Smooth muscle cell (in vitro differentiated cells): ENCODE measurements around the gene UCP3. TPM values are rescaled to one million over a fixed set of nuclear protein-coding genes. Genes with fewer than 3 reads are reported as not detected.

ENCODE experiments used
- DNase-seq: peaks from one replicate; lab custom pipeline; 2025; ENCODE audit not compliant: unreplicated experiment; lab: John Stamatoyannopoulos, UW
- H2AFZ ChIP-seq: fragments of 200-600 bp; sonication (generic); 2 replicates; pipeline ENCODE4 v1.6.0; 2016; ENCODE audit warnings: antibody characterized with exemption, low read depth, mild to moderate bottlenecking
- H3F3A ChIP-seq: fragments of 200-600 bp; sonication (generic); 2 replicates; pipeline ENCODE4 v1.6.0; 2017; ENCODE audit warnings: antibody characterized with exemption, low read depth
- H3K27ac ChIP-seq: fragments of 200-600 bp; sonication (generic); 2 replicates; pipeline ENCODE4 v1.5.1; 2016; ENCODE audit warnings: low read depth, mild to moderate bottlenecking
- H3K27me3 ChIP-seq: fragments of 200-600 bp; sonication (generic); 2 replicates; pipeline ENCODE4 v1.6.1; 2016; ENCODE audit warnings: low read depth, mild to moderate bottlenecking
- H3K36me3 ChIP-seq: fragments of 200-600 bp; sonication (generic); 2 replicates; pipeline ENCODE4 v1.5.1; 2016; ENCODE audit warnings: low read depth
- H3K4me1 ChIP-seq: fragments of 200-600 bp; sonication (generic); 2 replicates; pipeline ENCODE4 v1.5.1; 2016; ENCODE audit warnings: low read depth
- H3K4me2 ChIP-seq: fragments of 200-600 bp; sonication (generic); 2 replicates; pipeline ENCODE4 v1.6.0; 2016; ENCODE audit warnings: mild to moderate bottlenecking
- H3K4me3 ChIP-seq: fragments of 200-600 bp; sonication (generic); 2 replicates; pipeline ENCODE4 v1.5.1; 2016; ENCODE audit warnings: mild to moderate bottlenecking
- H3K79me2 ChIP-seq: fragments of 200-600 bp; sonication (generic); 2 replicates; pipeline ENCODE4 v1.6.0; 2016; ENCODE audit warnings: low read depth, mild to moderate bottlenecking
- H3K9ac ChIP-seq: fragments of 200-600 bp; sonication (generic); 2 replicates; pipeline ENCODE4 v1.6.0; 2016; ENCODE audit warnings: low read depth
- H3K9me3 ChIP-seq: fragments of 200-600 bp; sonication (generic); replicated peaks from 2 replicates; pipeline ENCODE4 v1.5.1; 2016; ENCODE audit warnings: low read depth
- H4K20me1 ChIP-seq: fragments of 200-600 bp; sonication (generic); 2 replicates; pipeline ENCODE4 v1.6.0; 2016; ENCODE audit warnings: low read depth
- WGBS: methylation state at CpG from one replicate; pipeline ENCODE4 v1.1.7; 2016; ENCODE audit warnings: low lambda C conversion rate; 5-methylcytosine and 5-hydroxymethylcytosine counted together
- polyA plus RNA-seq: library from polyadenylated mRNA; unstranded; fragments of >200 nt; fragmentation: Nextera tagmentation; extraction: Ambion mirVana; gene quantifications from 2 replicates; pipeline ENCODE4 v1.2.1, GENCODE V29; 2016
- total RNA-seq: library from RNA; depleted of rRNA; stranded (reverse); fragments of >200 nt; gene quantifications from 2 replicates; pipeline ENCODE4 v1.2.3, GENCODE V29; 2014
- TF ChIP-seq, protein P1 (sequence below): fragments of 200-600 bp; sonication (generic); IDR thresholded peaks from 2 replicates; pipeline ENCODE4 v1.5.1; 2017; ENCODE audit warnings: borderline replicate concordance, mild to moderate bottlenecking, antibody characterized with exemption; ENCODE audit not compliant: insufficient read depth, poor library complexity, severe bottlenecking

Gene UCP3
- total and polyA plus RNA-seq, 2 experiments from 2014 or later = 0.85 to 0.88 TPM

DNA sequence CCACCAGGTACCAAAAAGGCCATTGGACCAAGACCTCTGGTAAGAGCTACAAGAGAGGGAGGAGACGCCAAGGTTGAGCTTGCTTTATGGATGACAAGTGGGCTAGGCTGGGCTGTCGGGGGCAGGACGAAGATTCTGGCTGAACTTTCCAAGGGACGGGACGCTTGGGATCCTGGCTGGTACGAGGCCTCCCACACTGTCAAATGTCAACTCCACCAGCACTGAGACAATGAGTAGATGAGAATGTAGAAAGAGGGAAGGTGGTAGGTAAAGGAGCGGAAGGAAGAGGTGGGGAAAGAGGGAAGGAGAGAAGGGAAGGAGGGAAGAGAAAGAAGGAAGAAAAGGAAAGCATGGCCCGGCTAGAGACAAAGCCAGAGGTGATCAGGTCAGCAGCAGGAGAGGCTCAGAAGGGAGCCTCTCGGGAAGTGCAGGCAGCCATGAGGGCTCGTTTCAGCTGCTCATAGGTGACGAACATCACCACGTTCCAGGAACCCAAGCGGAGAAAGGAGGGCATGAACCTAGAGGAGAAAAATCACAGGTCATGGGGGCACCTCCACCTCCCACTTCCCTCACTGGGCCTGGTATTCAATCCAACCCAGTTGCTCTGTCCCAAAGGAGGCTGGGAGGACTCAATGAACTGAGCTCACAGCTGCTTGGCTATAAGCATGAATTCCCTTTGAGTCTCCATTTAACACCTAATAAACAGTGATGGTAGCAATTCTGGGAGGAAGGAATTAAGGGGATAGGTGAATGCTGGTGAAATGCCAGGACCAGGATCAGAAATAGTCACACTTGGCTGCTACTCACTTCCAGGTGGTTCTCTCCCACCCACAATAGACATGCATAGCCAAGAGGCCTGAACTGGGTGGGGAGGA, 34.0 kb downstream of the UCP3 start:
- Histone ChIP-seq H3K27ac (no peak overlapping the region), H3K4me2 (no peak overlapping the region), H3K36me3 (no peaks in the 10 kb centered on the region), H3F3A (no peaks in the 10 kb centered on the region), H3K79me2 (no peaks in the 10 kb centered on the region), H3K9ac (no peak overlapping the region), H3K9me3 (no peaks in the 10 kb centered on the region), H3K4me3 (no peak overlapping the region), H3K27me3 (no peaks in the 10 kb centered on the region), H4K20me1 (no peaks in the 10 kb centered on the region), H2AFZ (no peak overlapping the region), H3K4me1 (no peaks in the 10 kb centered on the region)
- no peak for DNase-seq
- TF ChIP-seq, protein P1, sequence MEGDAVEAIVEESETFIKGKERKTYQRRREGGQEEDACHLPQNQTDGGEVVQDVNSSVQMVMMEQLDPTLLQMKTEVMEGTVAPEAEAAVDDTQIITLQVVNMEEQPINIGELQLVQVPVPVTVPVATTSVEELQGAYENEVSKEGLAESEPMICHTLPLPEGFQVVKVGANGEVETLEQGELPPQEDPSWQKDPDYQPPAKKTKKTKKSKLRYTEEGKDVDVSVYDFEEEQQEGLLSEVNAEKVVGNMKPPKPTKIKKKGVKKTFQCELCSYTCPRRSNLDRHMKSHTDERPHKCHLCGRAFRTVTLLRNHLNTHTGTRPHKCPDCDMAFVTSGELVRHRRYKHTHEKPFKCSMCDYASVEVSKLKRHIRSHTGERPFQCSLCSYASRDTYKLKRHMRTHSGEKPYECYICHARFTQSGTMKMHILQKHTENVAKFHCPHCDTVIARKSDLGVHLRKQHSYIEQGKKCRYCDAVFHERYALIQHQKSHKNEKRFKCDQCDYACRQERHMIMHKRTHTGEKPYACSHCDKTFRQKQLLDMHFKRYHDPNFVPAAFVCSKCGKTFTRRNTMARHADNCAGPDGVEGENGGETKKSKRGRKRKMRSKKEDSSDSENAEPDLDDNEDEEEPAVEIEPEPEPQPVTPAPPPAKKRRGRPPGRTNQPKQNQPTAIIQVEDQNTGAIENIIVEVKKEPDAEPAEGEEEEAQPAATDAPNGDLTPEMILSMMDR = no peak
- 91% methylated on average over 13 of the region's 13 CpGs for WGBS

DNA sequence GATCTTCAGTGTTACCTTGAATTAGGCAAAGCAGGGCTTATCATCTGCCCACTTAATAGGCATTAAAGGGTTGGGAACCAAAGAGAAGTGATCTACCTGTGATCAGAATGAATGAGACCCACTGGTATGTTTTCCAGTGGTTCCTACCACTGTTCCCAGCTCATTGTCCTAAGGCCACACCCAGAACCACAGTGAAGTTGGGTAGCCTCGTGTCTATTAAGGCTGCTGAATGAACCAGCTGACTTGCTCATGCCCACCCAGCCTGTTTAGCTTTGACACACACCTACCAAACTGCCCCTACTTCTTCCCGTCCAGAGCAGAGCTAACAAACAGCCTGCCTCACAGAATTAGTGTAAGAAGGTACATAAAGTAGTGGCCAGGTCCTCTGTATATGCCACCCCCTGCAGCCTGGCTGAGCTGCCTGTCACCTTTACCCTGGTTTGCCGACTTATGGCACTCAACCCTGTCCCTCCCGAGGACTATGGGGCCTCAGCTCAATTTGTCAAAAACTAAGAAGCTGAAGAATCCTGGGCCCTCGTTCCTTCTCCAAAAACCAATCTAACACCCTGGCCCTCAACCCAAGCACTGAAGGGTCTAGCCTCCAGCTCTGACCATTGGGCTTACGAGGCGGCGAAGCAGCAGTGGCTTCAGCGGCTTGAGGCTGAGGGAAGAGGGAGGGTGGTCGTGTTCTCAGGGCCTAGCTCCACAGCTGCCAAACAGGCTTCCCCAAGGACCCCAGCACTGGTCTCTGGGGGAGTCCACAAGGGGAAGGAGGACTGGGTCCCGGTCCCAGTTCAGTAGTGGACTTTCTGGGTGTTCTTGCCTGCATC, 36.0 kb downstream of the UCP3 start:
- WGBS = 91% methylated on average over 11 of the region's 11 CpGs
- TF ChIP-seq, protein P1 = no peak

GRCh38 chr11:73972187-73972586, 36.7 kb downstream of the UCP3 start:
- H3K9ac ChIP-seq = no peak overlapping the region
- H3K9me3 ChIP-seq = no peaks in the 10 kb centered on the region
- H3K36me3 ChIP-seq = no peaks in the 10 kb centered on the region
- no peak overlapping the region for H2AFZ ChIP-seq
- H3K4me2 ChIP-seq = no peak overlapping the region
- WGBS = 86% methylated on average over 1 of the region's 1 CpG
- no peak overlapping the region for H3K27ac ChIP-seq
- H3K79me2 ChIP-seq = no peaks in the 10 kb centered on the region
- no peaks in the 10 kb centered on the region for H3K27me3 ChIP-seq
- no peaks in the 10 kb centered on the region for H4K20me1 ChIP-seq
- no peaks in the 10 kb centered on the region for H3K4me1 ChIP-seq
- H3F3A ChIP-seq = no peaks in the 10 kb centered on the region
- no peak for DNase-seq
- TF ChIP-seq, protein P1 = no peak
- no peak overlapping the region for H3K4me3 ChIP-seq

More for the DNA sequence above, 36.0 kb downstream of the UCP3 start:
- no peaks in the 10 kb centered on the region for H3K4me1 ChIP-seq
- H3K4me3 ChIP-seq = no peak overlapping the region
- H3K4me2 ChIP-seq = no peak overlapping the region
- H3K36me3 ChIP-seq = no peaks in the 10 kb centered on the region
- no peak overlapping the region for H3K9ac ChIP-seq
- H3K79me2 ChIP-seq = no peaks in the 10 kb centered on the region
- no peaks in the 10 kb centered on the region for H3F3A ChIP-seq
- DNase-seq = no peak
- H2AFZ ChIP-seq = no peak overlapping the region
- no peaks in the 10 kb centered on the region for H4K20me1 ChIP-seq
- H3K9me3 ChIP-seq = no peaks in the 10 kb centered on the region
- H3K27me3 ChIP-seq = no peaks in the 10 kb centered on the region
- no peak overlapping the region for H3K27ac ChIP-seq
